Fibroblast of lung (primary cell): ENCODE results near the gene MBD3L2B. TPM values are rescaled to one million over a fixed set of nuclear protein-coding genes. Genes with fewer than 3 reads are reported as not detected.
"Not testable (repeated sequence)": the region's sequence is repeated elsewhere in the genome, so short reads cannot be mapped to it uniquely, and the experiment has no call there.

Experiments
- DNase-seq, 2 donors: peaks; one replicate each; pipeline versions ENCODE4 v3.0.0 to v3.0.0-alpha.2; 2010; ENCODE audit warnings: low read depth in 2 of 2
- H2AFZ ChIP-seq: 2 replicates; pipeline ENCODE4 v1.5.1; 2012; ENCODE audit warnings: low read length, control low read depth, inconsistent platforms
- H3K27ac ChIP-seq: 2 replicates; pipeline ENCODE4 v1.5.1; 2011; ENCODE audit warnings: low read length, control low read depth; ENCODE audit not compliant: insufficient read depth
- H3K27me3 ChIP-seq: 2 replicates; pipeline ENCODE4 v1.5.1; 2011; ENCODE audit warnings: mild to moderate bottlenecking, low read length; ENCODE audit not compliant: control insufficient read depth, insufficient read depth
- H3K36me3 ChIP-seq: 2 replicates; pipeline ENCODE4 v1.5.1; 2011; ENCODE audit warnings: low read length; ENCODE audit not compliant: control insufficient read depth, insufficient read depth
- H3K4me1 ChIP-seq: 2 replicates; pipeline ENCODE4 v1.5.1; 2011; ENCODE audit warnings: low read length; ENCODE audit not compliant: control insufficient read depth, insufficient read depth; ENCODE audit errors: extremely low read depth
- H3K4me2 ChIP-seq: 2 replicates; pipeline ENCODE4 v1.5.1; 2011; ENCODE audit warnings: low read length, control low read depth; ENCODE audit not compliant: insufficient read depth; ENCODE audit errors: extremely low read depth
- H3K4me3 ChIP-seq, 4 experiments: fragments of 200-600 bp in 1 of 4; sonication (generic) in 1 of 4; replicated peaks in 1 of 4; 2 replicates each; pipeline ENCODE4 v1.5.1; 2011 to 2016; ENCODE audit warnings: low read length in 4 of 4, low read depth in 3 of 4, mild to moderate bottlenecking in 3 of 4, control low read depth in 2 of 4, inconsistent platforms in 1 of 4, mixed read lengths in 1 of 4; ENCODE audit not compliant: insufficient read depth in 1 of 4; ENCODE audit errors: control extremely low read depth in 1 of 4
- H3K79me2 ChIP-seq: 2 replicates; pipeline ENCODE4 v1.5.1; 2012; ENCODE audit warnings: mild to moderate bottlenecking, low read length, inconsistent platforms; ENCODE audit not compliant: control insufficient read depth, insufficient read depth
- H3K9ac ChIP-seq: 2 replicates; pipeline ENCODE4 v1.5.1; 2011; ENCODE audit warnings: mild to moderate bottlenecking, low read length, control low read depth; ENCODE audit not compliant: insufficient read depth
- H3K9me3 ChIP-seq: 2 replicates; pipeline ENCODE4 v1.5.1; 2012; ENCODE audit warnings: low read depth, low read length; ENCODE audit not compliant: control insufficient read depth, insufficient read depth
- H4K20me1 ChIP-seq: 2 replicates; pipeline ENCODE4 v1.5.1; 2011; ENCODE audit warnings: low read length; ENCODE audit not compliant: control insufficient read depth, insufficient read depth; ENCODE audit errors: extremely low read depth
- polyA plus RNA-seq, 2 donors: library from polyadenylated mRNA; depleted of rRNA in 1 of 2; stranded (reverse) in 1 of 2; unstranded in 1 of 2; fragments of >200 nt; gene quantifications; 2 replicates each; pipeline ENCODE4 v1.2.1, GENCODE V29; 2011 to 2012; ENCODE audit warnings: missing spikeins in 1 of 2
- total RNA-seq: library from RNA; depleted of rRNA; stranded (reverse); fragments of >200 nt; gene quantifications from 2 replicates; pipeline ENCODE4 v1.2.1, GENCODE V29; 2014

MBD3L2B gene
- total and polyA plus RNA-seq, 2 donors (not counting 1 experiment from before 2014, with no cell fraction given) = not detected

GRCh38 chr19:7055679-7056078, 34.4 kb upstream of the MBD3L2B start:
- H3K4me3 ChIP-seq, H2AFZ ChIP-seq, H3K79me2 ChIP-seq, H3K4me2 ChIP-seq, H3K9ac ChIP-seq, H3K36me3 ChIP-seq, H3K27me3 ChIP-seq, H3K4me1 ChIP-seq, H3K27ac ChIP-seq, H4K20me1 ChIP-seq, DNase-seq, H3K9me3 ChIP-seq: not testable (repeated sequence)

- H3K36me3 ChIP-seq, H3K27me3 ChIP-seq, H4K20me1 ChIP-seq, H3K27ac ChIP-seq, H3K4me1 ChIP-seq, H2AFZ ChIP-seq, DNase-seq, H3K79me2 ChIP-seq, H3K4me3 ChIP-seq, H3K9me3 ChIP-seq, H3K9ac ChIP-seq, H3K4me2 ChIP-seq: not testable (repeated sequence)
These were observed 33.6 kb upstream of the MBD3L2B start for GRCh38 chr19:7054635-7055368.

GRCh38 chr19:7052896-7053295, 31.7 kb upstream of the MBD3L2B start:
- H3K27me3 ChIP-seq, H3K27ac ChIP-seq: not testable (repeated sequence)

GRCh38 chr19:7051421-7051820, 30.2 kb upstream of the MBD3L2B start:
- not testable (repeated sequence) for DNase-seq, H3K4me2 ChIP-seq, H3K4me3 ChIP-seq, H3K4me1 ChIP-seq, H3K27me3 ChIP-seq, H3K9ac ChIP-seq, H3K79me2 ChIP-seq, H3K36me3 ChIP-seq, H4K20me1 ChIP-seq, H3K27ac ChIP-seq, H2AFZ ChIP-seq, H3K9me3 ChIP-seq

More at GRCh38 chr19:7052896-7053295, 31.7 kb upstream of the MBD3L2B start:
- H4K20me1 ChIP-seq, H3K4me2 ChIP-seq, H3K4me1 ChIP-seq, H3K79me2 ChIP-seq, H3K9ac ChIP-seq, DNase-seq, H3K9me3 ChIP-seq, H3K4me3 ChIP-seq, H3K36me3 ChIP-seq, H2AFZ ChIP-seq: not testable (repeated sequence)

- not testable (repeated sequence) for H3K4me2 ChIP-seq, H3K4me3 ChIP-seq, H3K36me3 ChIP-seq, H3K27ac ChIP-seq, H2AFZ ChIP-seq, H3K27me3 ChIP-seq, H3K4me1 ChIP-seq, DNase-seq, H3K79me2 ChIP-seq, H4K20me1 ChIP-seq, H3K9ac ChIP-seq, H3K9me3 ChIP-seq
These were observed 27.8 kb upstream of the MBD3L2B start, which contains the start of gene MBD3L2 for GRCh38 chr19:7049021-7049420. Gene MBD3L2 (plus strand): TSS chr19:7049321. CDS start chr19:7049374, 53 bp downstream.

- not testable (repeated sequence) for H3K4me3 ChIP-seq, H3K79me2 ChIP-seq, H3K9ac ChIP-seq, H3K36me3 ChIP-seq, H3K4me2 ChIP-seq, H2AFZ ChIP-seq, H3K27me3 ChIP-seq, H3K9me3 ChIP-seq, DNase-seq, H3K4me1 ChIP-seq, H4K20me1 ChIP-seq, H3K27ac ChIP-seq
These were observed 20.3 kb upstream of the MBD3L2B start for GRCh38 chr19:7041563-7041962.

GRCh38 chr19:7040079-7040478, 18.8 kb upstream of the MBD3L2B start, which contains the start of gene MBD3L4:
Gene MBD3L4 (minus strand): TSS chr19:7040179. CDS start chr19:7040144, 35 bp downstream.
- not testable (repeated sequence) for H3K79me2 ChIP-seq, H3K4me3 ChIP-seq, DNase-seq, H3K27me3 ChIP-seq, H3K9ac ChIP-seq, H3K9me3 ChIP-seq, H2AFZ ChIP-seq, H4K20me1 ChIP-seq, H3K4me2 ChIP-seq, H3K27ac ChIP-seq, H3K4me1 ChIP-seq, H3K36me3 ChIP-seq
